ENCODE data around the gene GPR55.

- TF ChIP-seq CTCF (IDR thresholded peaks at IDR 0.05; ENCODE audit: control extremely low read depth in 1 of 3, insufficient read depth in 1 of 3, low read depth in 1 of 3, low read length in 3 of 3): no peak
- TF ChIP-seq TEAD4 (IDR thresholded peaks at IDR 0.05; ENCODE audit: low read depth, low read length): no peak
- no peak for TF ChIP-seq ATF3 (IDR thresholded peaks at IDR 0.05; ENCODE audit: insufficient read depth, low read depth, low read length)
- no peak for TF ChIP-seq RAD21 (IDR thresholded peaks at IDR 0.05 in 1 of 2, conservative IDR thresholded peaks at IDR 0.05 in 1 of 2; ENCODE audit: low read depth in 2 of 2, low read length in 2 of 2)
- no peak for TF ChIP-seq SUZ12 (IDR thresholded peaks at IDR 0.05; ENCODE audit: low read length)
Measured at GRCh38 chr2:230953845-230954244, 28.8 kb upstream of the GPR55 start.

Data from H1 (cell line).